Endothelial cell of umbilical vein (primary cell): ENCODE data around the gene AQP1. TPM values are rescaled to one million over a fixed set of nuclear protein-coding genes. Genes with fewer than 3 reads are reported as not detected.

Source experiments
- BruUV-seq: library from RNA; stranded (reverse); fragments of 400-500 nt; replicated peaks from 2 replicates; lab custom pipeline; 2021; lab: Mats Ljungman, UMichigan
- CTCF ChIA-PET: fragments of 300-600, 350-600 bp; sonication (Branson Sonifier 250); formaldehyde crosslinking; loops from one replicate; lab custom pipeline; 2021; ENCODE audit warnings: antibody characterized with exemption, inconsistent platforms; lab: Charles Lee
- POLR2A ChIA-PET: fragments of 300-600, 350-600 bp; sonication (Branson Sonifier 250); formaldehyde crosslinking; loops from one replicate; lab custom pipeline; 2021; ENCODE audit warnings: antibody characterized with exemption, inconsistent platforms; lab: Charles Lee
- DNase-seq: peaks from one replicate; pipeline ENCODE4 v3.0.0-alpha.2; 2011; ENCODE audit warnings: low read depth, low spot score
- FAIRE-seq: peaks from 2 replicates; lab custom pipeline; 2011; peaks lifted over from hg19 to GRCh38; lab: Jason Lieb, UNC
- H2AFZ ChIP-seq: 2 replicates; pipeline ENCODE4 v1.6.0; 2012; ENCODE audit warnings: low read depth, low read length, control low read depth, inconsistent platforms
- H3K27ac ChIP-seq: 2 replicates; pipeline ENCODE4 v1.5.1; 2011; ENCODE audit warnings: low read depth, mild to moderate bottlenecking, control low read depth, low read length, moderate library complexity; ENCODE audit not compliant: insufficient read depth
- H3K27me3 ChIP-seq, 2 experiments: 2 replicates each; pipeline versions ENCODE4 v1.6.0 to v1.6.1; 2011; ENCODE audit warnings: low read length in 2 of 2, mixed read lengths in 1 of 2; ENCODE audit not compliant: control insufficient read depth in 2 of 2, insufficient read depth in 2 of 2
- H3K36me3 ChIP-seq, 2 experiments: 2 replicates in 1 of 2; 3 replicates in 1 of 2; pipeline ENCODE4 v1.5.1; 2011; ENCODE audit warnings: low read length in 2 of 2, mild to moderate bottlenecking in 1 of 2, moderate library complexity in 1 of 2; ENCODE audit not compliant: control insufficient read depth in 2 of 2, insufficient read depth in 2 of 2; ENCODE audit errors: extremely low read depth in 1 of 2
- H3K4me1 ChIP-seq: 3 replicates; pipeline ENCODE4 v1.5.1; 2011; ENCODE audit warnings: mild to moderate bottlenecking, low read length; ENCODE audit not compliant: control insufficient read depth, insufficient read depth; ENCODE audit errors: extremely low read depth
- H3K4me2 ChIP-seq: 2 replicates; pipeline ENCODE4 v1.6.1; 2011; ENCODE audit warnings: low read length, control low read depth, mixed read lengths; ENCODE audit not compliant: insufficient read depth
- H3K4me3 ChIP-seq, 3 experiments: fragments of 200-600 bp in 1 of 3; sonication (generic), shearing (Covaris generic) in 1 of 3; replicated peaks in 1 of 3; 2 replicates each; pipeline ENCODE4 v1.5.1; 2011 to 2016; ENCODE audit warnings: control low read depth in 3 of 3, low read length in 3 of 3, mild to moderate bottlenecking in 2 of 3, inconsistent platforms in 1 of 3, low read depth in 1 of 3, moderate library complexity in 1 of 3; ENCODE audit not compliant: insufficient read depth in 1 of 3
- H3K79me2 ChIP-seq: 2 replicates; pipeline ENCODE4 v1.6.0; 2012; ENCODE audit warnings: low read length, inconsistent platforms; ENCODE audit not compliant: control insufficient read depth, insufficient read depth
- H3K9ac ChIP-seq: replicated peaks from 2 replicates; pipeline ENCODE3; 2011; ENCODE audit warnings: low read length, control low read depth; ENCODE audit not compliant: insufficient read depth; ENCODE audit errors: extremely low read depth
- H3K9me1 ChIP-seq: replicated peaks from 3 replicates; pipeline ENCODE4 v1.6.0; 2011; ENCODE audit warnings: mild to moderate bottlenecking, low read length; ENCODE audit not compliant: control insufficient read depth, insufficient read depth; ENCODE audit errors: extremely low read depth
- H3K9me3 ChIP-seq: replicated peaks from 2 replicates; pipeline ENCODE4 v1.5.1; 2012; ENCODE audit warnings: low read length, inconsistent platforms; ENCODE audit not compliant: control insufficient read depth, insufficient read depth
- H4K20me1 ChIP-seq: replicated peaks from 2 replicates; pipeline ENCODE3; 2011; ENCODE audit warnings: mild to moderate bottlenecking, low read length; ENCODE audit not compliant: control insufficient read depth, insufficient read depth; ENCODE audit errors: extremely low read depth
- EZH2 ChIP-seq: IDR thresholded peaks from 2 replicates; pipeline ENCODE4 v1.6.1; 2012; ENCODE audit warnings: borderline replicate concordance, low read depth, mild to moderate bottlenecking, moderate library complexity, low read length, inconsistent platforms; ENCODE audit not compliant: severe bottlenecking
- FOS ChIP-seq: IDR thresholded peaks from 2 replicates; pipeline ENCODE4 v1.6.1; 2011; ENCODE audit warnings: mild to moderate bottlenecking, low read length, moderate library complexity, borderline replicate concordance; ENCODE audit not compliant: insufficient read depth
- GATA2 ChIP-seq: IDR thresholded peaks from 2 replicates; pipeline ENCODE4 v1.7.0; 2011; ENCODE audit warnings: low read depth, mild to moderate bottlenecking, moderate library complexity, mixed read lengths, low read length; ENCODE audit not compliant: insufficient read length, insufficient read depth
- JUN ChIP-seq: IDR thresholded peaks from 2 replicates; pipeline ENCODE4 v1.6.1; 2011; ENCODE audit warnings: borderline replicate concordance, low read depth; ENCODE audit not compliant: insufficient read length, insufficient read depth
- MYC ChIP-seq: IDR thresholded peaks from one replicate; pipeline ENCODE4 v1.6.1; 2011; ENCODE audit warnings: mild to moderate bottlenecking, low read depth, low read length
- POLR2A ChIP-seq: IDR thresholded peaks from 2 replicates; pipeline ENCODE4 v1.6.1; 2012; ENCODE audit warnings: low read depth, mild to moderate bottlenecking, control low read depth, low read length
- POLR2AphosphoS5 ChIP-seq: IDR thresholded peaks from 2 replicates; pipeline ENCODE4 v1.6.1; 2012; ENCODE audit warnings: low read depth, mild to moderate bottlenecking, control low read depth, low read length, moderate library complexity; ENCODE audit not compliant: insufficient read depth
- dilution Hi-C: fragments of 300-500 bp; cut with MboI; formaldehyde crosslinking; loops from one replicate; pipeline ENCODE4 v1.15.0; 2019; ENCODE audit warnings: low sequenced_read_pairs; ENCODE audit not compliant: extremely low pct_ligation_motif_present
- intact Hi-C: fragments of 100-400 bp; cut with micrococcal nuclease; formaldehyde crosslinking; loops from one replicate; pipeline ENCODE4 v1.10.0; 2022
- polyA plus RNA-seq, 4 experiments: library from polyadenylated mRNA; depleted of rRNA in 3 of 4; stranded (reverse) in 3 of 4; unstranded in 1 of 4; fragments of >200 nt; gene quantifications; 2 replicates each; pipeline versions ENCODE4 v1.2.1 to v1.2.3, GENCODE V29; 2011 to 2012; ENCODE audit warnings: missing spikeins in 1 of 4
- total RNA-seq: library from RNA; stranded (reverse); gene quantifications from 2 replicates; pipeline ENCODE4 v1.2.3, GENCODE V29; 2021
- TF ChIP-seq, protein P1 (sequence below): IDR thresholded peaks from 2 replicates; pipeline ENCODE4 v1.6.1; 2011; ENCODE audit not compliant: insufficient read depth, insufficient read length
- TF ChIP-seq, protein P2 (sequence below), 2 donors: IDR thresholded peaks; 1 replicate in 1 of 2; 2 replicates in 1 of 2; pipeline ENCODE4 v1.5.1; 2011; ENCODE audit warnings: low read length in 2 of 2, mild to moderate bottlenecking in 2 of 2, moderate library complexity in 2 of 2, control low read depth in 1 of 2, inconsistent platforms in 1 of 2, low read depth in 1 of 2; ENCODE audit not compliant: insufficient read depth in 1 of 2; ENCODE audit errors: extremely low read depth in 1 of 2

AQP1 gene
- total and polyA plus RNA-seq, 2 donors (not counting 3 experiments of a cell fraction or from before 2014, with no cell fraction given) = 11.7 to 15.9 TPM

DNA sequence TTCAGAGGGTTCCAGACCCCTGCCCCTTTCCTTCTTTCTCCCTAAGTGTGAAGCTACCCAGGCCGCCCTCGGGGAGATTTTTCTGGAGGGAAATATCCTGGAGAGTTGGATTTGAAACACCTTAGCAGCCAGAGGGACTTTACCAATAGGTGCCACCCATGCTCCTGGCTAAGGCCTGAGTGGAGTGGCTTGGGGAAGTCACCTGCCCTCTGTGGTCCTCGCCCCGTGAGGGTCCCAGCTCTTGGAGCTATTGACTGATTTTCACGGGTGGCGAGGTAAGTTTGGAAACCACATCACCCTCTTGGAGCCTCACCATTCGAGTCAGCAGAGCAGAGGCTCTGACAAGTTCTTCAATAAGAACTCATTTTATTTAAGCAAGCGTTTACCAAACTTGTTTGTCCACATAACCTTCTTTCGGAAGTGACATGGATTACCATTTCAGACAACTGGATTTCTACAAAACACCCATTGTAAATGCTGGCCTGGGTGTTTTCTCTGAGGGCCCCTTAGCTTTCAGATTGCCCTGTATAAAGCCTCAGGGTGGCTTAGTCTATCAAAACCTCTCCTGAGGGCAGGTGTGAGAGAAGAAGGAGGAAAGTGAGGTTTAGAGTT lies 20.4 kb downstream of the AQP1 start:
- no peak overlapping the region for H3K4me3 ChIP-seq
- no peak overlapping the region for H3K9ac ChIP-seq
- no peaks in the 10 kb centered on the region for H4K20me1 ChIP-seq
- CTCF ChIA-PET = interaction anchor here (1.0 to 1.2 kb wide), 2 partner anchors 52 to 191 kb away, joined by 3 read pairs; no protein-coding TSS in a partner anchor
- peaks cover 3 to 6% of the 10 kb centered on the region in 2 experiments for H3K27me3 ChIP-seq
- no peaks in the 10 kb centered on the region for H3K4me1 ChIP-seq
- H3K9me1 ChIP-seq = no peaks in the 10 kb centered on the region
- TF ChIP-seq POLR2A = no peak
- TF ChIP-seq FOS = no peak
- no peak for TF ChIP-seq MYC
- TF ChIP-seq, protein P1, sequence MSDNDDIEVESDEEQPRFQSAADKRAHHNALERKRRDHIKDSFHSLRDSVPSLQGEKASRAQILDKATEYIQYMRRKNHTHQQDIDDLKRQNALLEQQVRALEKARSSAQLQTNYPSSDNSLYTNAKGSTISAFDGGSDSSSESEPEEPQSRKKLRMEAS = no peak
- no peak for TF ChIP-seq JUN
- TF ChIP-seq EZH2 = no peak
- no peak for TF ChIP-seq GATA2
- TF ChIP-seq, protein P2, sequence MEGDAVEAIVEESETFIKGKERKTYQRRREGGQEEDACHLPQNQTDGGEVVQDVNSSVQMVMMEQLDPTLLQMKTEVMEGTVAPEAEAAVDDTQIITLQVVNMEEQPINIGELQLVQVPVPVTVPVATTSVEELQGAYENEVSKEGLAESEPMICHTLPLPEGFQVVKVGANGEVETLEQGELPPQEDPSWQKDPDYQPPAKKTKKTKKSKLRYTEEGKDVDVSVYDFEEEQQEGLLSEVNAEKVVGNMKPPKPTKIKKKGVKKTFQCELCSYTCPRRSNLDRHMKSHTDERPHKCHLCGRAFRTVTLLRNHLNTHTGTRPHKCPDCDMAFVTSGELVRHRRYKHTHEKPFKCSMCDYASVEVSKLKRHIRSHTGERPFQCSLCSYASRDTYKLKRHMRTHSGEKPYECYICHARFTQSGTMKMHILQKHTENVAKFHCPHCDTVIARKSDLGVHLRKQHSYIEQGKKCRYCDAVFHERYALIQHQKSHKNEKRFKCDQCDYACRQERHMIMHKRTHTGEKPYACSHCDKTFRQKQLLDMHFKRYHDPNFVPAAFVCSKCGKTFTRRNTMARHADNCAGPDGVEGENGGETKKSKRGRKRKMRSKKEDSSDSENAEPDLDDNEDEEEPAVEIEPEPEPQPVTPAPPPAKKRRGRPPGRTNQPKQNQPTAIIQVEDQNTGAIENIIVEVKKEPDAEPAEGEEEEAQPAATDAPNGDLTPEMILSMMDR (IDR thresholded peaks at IDR 0.05; ENCODE audit: extremely low read depth in 1 of 2, insufficient read depth in 1 of 2, low read depth in 1 of 2, low read length in 2 of 2) = no peak
- no peak for TF ChIP-seq POLR2AphosphoS5
- no peaks in the 10 kb centered on the region for H3K9me3 ChIP-seq
- DNase-seq = no peak
- no peak overlapping the region for H3K4me2 ChIP-seq
- no TSS peak for BruUV-seq
- dilution Hi-C loops = no loop called here
- H2AFZ ChIP-seq = no peak overlapping the region
- no peaks in the 10 kb centered on the region for H3K36me3 ChIP-seq
- FAIRE-seq = no peak
- POLR2A ChIA-PET = no interaction called here
- no peaks in the 10 kb centered on the region for H3K79me2 ChIP-seq
- H3K27ac ChIP-seq = no peak overlapping the region
- intact Hi-C loops = no loop called here
